ENCODE data around the gene MYL3. TPM values are rescaled to one million over a fixed set of nuclear protein-coding genes. Genes with fewer than 3 reads are reported as not detected.

The MYL3 gene
- polyA plus RNA-seq, 2 of the 4 experiments (the other 2 are of a cell fraction) = 0.25 TPM; not detected in 1

DNA sequence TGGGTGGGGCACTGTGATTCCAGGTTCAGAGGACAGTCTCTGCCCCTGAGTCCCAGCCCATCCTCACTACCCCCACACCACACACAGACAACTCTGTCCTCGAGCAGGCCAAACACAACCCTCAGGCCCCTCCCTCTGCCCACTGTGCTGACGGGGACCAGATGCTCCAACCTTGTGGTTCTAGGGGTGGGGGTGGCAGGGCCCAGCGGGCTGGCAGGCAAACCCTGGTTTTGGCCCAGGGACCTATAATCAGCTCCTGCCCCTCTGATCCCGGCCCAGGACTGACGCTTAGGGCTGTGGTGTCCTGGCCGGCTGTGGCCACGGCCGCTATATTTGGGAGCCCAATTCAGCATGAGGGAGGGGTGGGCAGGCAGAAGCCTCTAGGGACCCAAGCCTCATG is 5.0 kb upstream of the MYL3 start:
- CTCF ChIA-PET = interaction anchor here (0.9 to 3.8 kb wide), 11 partner anchors 10 to 163 kb away, joined by 3 to 45 read pairs (median 10); partner anchors contain the start of gene PTH1R

DNA sequence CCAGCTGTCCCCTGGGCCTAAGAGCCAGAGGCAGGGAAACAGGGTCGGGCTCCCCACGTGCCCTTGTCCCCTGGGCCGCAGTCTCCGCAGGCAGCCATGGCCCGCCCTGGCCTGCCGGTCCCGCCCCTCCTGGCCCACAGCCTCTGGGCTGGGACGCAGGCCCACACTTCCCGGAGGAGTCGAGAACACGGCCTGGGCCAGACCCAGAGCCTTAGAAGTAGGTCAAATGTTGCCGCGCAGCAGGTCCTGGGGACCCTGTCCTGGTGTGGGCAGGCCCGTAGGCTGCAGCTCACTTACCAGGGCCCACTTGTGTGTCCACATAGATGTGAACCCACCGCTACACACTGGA is 4.3 kb upstream of the MYL3 start:
- WGBS (ENCODE audit: missing lambda C conversion rate) = 14% methylated on average over 1 of the region's 15 CpGs
- Histone ChIP-seq H3K4me3 (no peak overlapping the region), H3K9me3 (no peaks in the 10 kb centered on the region), H3K4me1 (no peaks in the 10 kb centered on the region), H3K4me2 (no peak overlapping the region), H3K27ac (no peak overlapping the region)
- DNase-seq (ENCODE audit: low read depth in 1 of 2, low spot score in 1 of 2) (no peak), ATAC-seq (no peak), FAIRE-seq (no peak)
- TF ChIP-seq KDM5A (IDR thresholded peaks at IDR 0.05) (no peak), JUNB (IDR thresholded peaks at IDR 0.05) (no peak), CHD4 (IDR thresholded peaks at IDR 0.05; ENCODE audit: borderline replicate concordance) (no peak), EHMT2 (IDR thresholded peaks at IDR 0.05; ENCODE audit: low read depth) (no peak), RNF2 (IDR thresholded peaks at IDR 0.05; ENCODE audit: borderline replicate concordance, low read depth) (no peak), HOXB5 (CRISPR knock-in tag; IDR thresholded peaks at IDR 0.05) (no peak), HDAC2 (IDR thresholded peaks at IDR 0.05) (no peak), CBX8 (IDR thresholded peaks at IDR 0.05) (no peak), MAFK (IDR thresholded peaks at IDR 0.05; ENCODE audit: partially characterized antibody) (no peak)
- TF ChIP-seq, protein P1, sequence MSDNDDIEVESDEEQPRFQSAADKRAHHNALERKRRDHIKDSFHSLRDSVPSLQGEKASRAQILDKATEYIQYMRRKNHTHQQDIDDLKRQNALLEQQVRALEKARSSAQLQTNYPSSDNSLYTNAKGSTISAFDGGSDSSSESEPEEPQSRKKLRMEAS (IDR thresholded peaks at IDR 0.05) = no peak
- TF ChIP-seq, protein P2, sequence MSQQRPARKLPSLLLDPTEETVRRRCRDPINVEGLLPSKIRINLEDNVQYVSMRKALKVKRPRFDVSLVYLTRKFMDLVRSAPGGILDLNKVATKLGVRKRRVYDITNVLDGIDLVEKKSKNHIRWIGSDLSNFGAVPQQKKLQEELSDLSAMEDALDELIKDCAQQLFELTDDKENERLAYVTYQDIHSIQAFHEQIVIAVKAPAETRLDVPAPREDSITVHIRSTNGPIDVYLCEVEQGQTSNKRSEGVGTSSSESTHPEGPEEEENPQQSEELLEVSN (IDR thresholded peaks at IDR 0.05; ENCODE audit: borderline replicate concordance, low read depth) = no peak
- CTCF ChIA-PET = interaction anchor here (0.7 to 3.8 kb wide), 20 partner anchors 10 to 424 kb away, joined by 3 to 45 read pairs (median 6); partner anchors contain the start of gene PTH1R
- POLR2A ChIA-PET = no interaction called here

More for the DNA sequence above, 5.0 kb upstream of the MYL3 start:
- H3K4me2 ChIP-seq = no peak overlapping the region
- TF ChIP-seq, protein P3, sequence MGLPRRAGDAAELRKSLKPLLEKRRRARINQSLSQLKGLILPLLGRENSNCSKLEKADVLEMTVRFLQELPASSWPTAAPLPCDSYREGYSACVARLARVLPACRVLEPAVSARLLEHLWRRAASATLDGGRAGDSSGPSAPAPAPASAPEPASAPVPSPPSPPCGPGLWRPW (IDR thresholded peaks at IDR 0.05) = no peak
- no peak for TF ChIP-seq FOSL2 (IDR thresholded peaks at IDR 0.05)
- TF ChIP-seq FOSL2 (CRISPR knock-in tag; IDR thresholded peaks at IDR 0.05) = no peak
- TF ChIP-seq, protein P4, sequence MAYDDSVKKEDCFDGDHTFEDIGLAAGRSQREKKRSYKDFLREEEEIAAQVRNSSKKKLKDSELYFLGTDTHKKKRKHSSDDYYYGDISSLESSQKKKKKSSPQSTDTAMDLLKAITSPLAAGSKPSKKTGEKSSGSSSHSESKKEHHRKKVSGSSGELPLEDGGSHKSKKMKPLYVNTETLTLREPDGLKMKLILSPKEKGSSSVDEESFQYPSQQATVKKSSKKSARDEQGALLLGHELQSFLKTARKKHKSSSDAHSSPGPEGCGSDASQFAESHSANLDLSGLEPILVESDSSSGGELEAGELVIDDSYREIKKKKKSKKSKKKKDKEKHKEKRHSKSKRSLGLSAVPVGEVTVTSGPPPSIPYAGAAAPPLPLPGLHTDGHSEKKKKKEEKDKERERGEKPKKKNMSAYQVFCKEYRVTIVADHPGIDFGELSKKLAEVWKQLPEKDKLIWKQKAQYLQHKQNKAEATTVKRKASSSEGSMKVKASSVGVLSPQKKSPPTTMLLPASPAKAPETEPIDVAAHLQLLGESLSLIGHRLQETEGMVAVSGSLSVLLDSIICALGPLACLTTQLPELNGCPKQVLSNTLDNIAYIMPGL (CRISPR knock-in tag; IDR thresholded peaks at IDR 0.05; ENCODE audit: borderline replicate concordance) = no peak
- no peak for TF ChIP-seq JUNB (IDR thresholded peaks at IDR 0.05)
- TF ChIP-seq EHMT2 (IDR thresholded peaks at IDR 0.05; ENCODE audit: low read depth) = no peak
- TF ChIP-seq GATA3 (IDR thresholded peaks at IDR 0.05; ENCODE audit: borderline replicate concordance) = no peak
- TF ChIP-seq HEYL (CRISPR knock-in tag; IDR thresholded peaks at IDR 0.05) = no peak
- TF ChIP-seq ZSCAN20 (CRISPR knock-in tag; IDR thresholded peaks at IDR 0.05) = no peak
- TF ChIP-seq JUN (IDR thresholded peaks at IDR 0.05) = no peak
- TF ChIP-seq, protein P5, sequence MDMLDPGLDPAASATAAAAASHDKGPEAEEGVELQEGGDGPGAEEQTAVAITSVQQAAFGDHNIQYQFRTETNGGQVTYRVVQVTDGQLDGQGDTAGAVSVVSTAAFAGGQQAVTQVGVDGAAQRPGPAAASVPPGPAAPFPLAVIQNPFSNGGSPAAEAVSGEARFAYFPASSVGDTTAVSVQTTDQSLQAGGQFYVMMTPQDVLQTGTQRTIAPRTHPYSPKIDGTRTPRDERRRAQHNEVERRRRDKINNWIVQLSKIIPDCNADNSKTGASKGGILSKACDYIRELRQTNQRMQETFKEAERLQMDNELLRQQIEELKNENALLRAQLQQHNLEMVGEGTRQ (IDR thresholded peaks at IDR 0.05) = no peak
- no peak for TF ChIP-seq PHF8 (IDR thresholded peaks at IDR 0.05; ENCODE audit: borderline replicate concordance, low read depth)
- TF ChIP-seq ESRRA (IDR thresholded peaks at IDR 0.05; ENCODE audit: borderline replicate concordance, low read length) = no peak
- no peak for TF ChIP-seq FOXS1 (CRISPR knock-in tag; IDR thresholded peaks at IDR 0.05)
- no peak for TF ChIP-seq HOXB5 (CRISPR knock-in tag; IDR thresholded peaks at IDR 0.05)
- TF ChIP-seq POLR2A (IDR thresholded peaks at IDR 0.05; ENCODE audit: low read length) = no peak
- TF ChIP-seq RNF2 (IDR thresholded peaks at IDR 0.05; ENCODE audit: borderline replicate concordance, low read depth) = no peak
- TF ChIP-seq KDM5A (IDR thresholded peaks at IDR 0.05) = no peak
- no peak for TF ChIP-seq HOXB13 (CRISPR knock-in tag; IDR thresholded peaks at IDR 0.05; ENCODE audit: low read depth)
- TF ChIP-seq, protein P6, sequence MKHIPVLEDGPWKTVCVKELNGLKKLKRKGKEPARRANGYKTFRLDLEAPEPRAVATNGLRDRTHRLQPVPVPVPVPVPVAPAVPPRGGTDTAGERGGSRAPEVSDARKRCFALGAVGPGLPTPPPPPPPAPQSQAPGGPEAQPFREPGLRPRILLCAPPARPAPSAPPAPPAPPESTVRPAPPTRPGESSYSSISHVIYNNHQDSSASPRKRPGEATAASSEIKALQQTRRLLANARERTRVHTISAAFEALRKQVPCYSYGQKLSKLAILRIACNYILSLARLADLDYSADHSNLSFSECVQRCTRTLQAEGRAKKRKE (CRISPR knock-in tag; IDR thresholded peaks at IDR 0.05; ENCODE audit: low read depth) = no peak
- no peak for TF ChIP-seq CHD2 (IDR thresholded peaks at IDR 0.05; ENCODE audit: low read length, partially characterized antibody)
- no peak overlapping the region for H3K4me3 ChIP-seq
- 100% methylated on average over 1 of the region's 8 CpGs for WGBS (ENCODE audit: missing lambda C conversion rate)
- H3K27ac ChIP-seq = no peak overlapping the region
- DNase-seq (ENCODE audit: low read depth in 1 of 2, low spot score in 1 of 2) = no peak
- POLR2A ChIA-PET = interaction anchor here (0.5 kb wide), 1 partner anchor 26 kb away, joined by 10 read pairs; no protein-coding TSS in a partner anchor
- ATAC-seq = no peak
- no peaks in the 10 kb centered on the region for H3K9me3 ChIP-seq
- no peak for FAIRE-seq
- H3K4me1 ChIP-seq = no peaks in the 10 kb centered on the region

Measured in A549 (cell line).